Cardiac fibroblast (primary cell): Measurements from ENCODE around the gene DAPL1.

ENCODE experiments used
- DNase-seq, 2 donors: peaks; one replicate each; pipeline versions ENCODE4 v3.0.0 to v3.0.0-alpha.2; 2010; ENCODE audit warnings: low read depth in 2 of 2
- H3K4me3 ChIP-seq, 2 donors: replicated peaks in 1 of 2; 1 replicate in 1 of 2; 2 replicates in 1 of 2; pipeline ENCODE4 v1.5.1; 2011; ENCODE audit warnings: low read depth in 2 of 2, low read length in 2 of 2, mild to moderate bottlenecking in 2 of 2, moderate library complexity in 1 of 2
- CTCF ChIP-seq: IDR thresholded peaks from one replicate; pipeline ENCODE4 v1.5.1; 2011; ENCODE audit warnings: low read depth, mild to moderate bottlenecking, low read length, inconsistent platforms

DAPL1 gene

GRCh38 chr2:158753641-158754611, 41.2 kb upstream of the DAPL1 start:
- DNase-seq = peak; percentile 80 to 82
- TF ChIP-seq CTCF = peak; percentile 95
- peak overlapping the region; percentile 19 to 22 for H3K4me3 ChIP-seq

- no peak overlapping the region for H3K4me3 ChIP-seq
- peak; percentile 37 for TF ChIP-seq CTCF
- no peak for DNase-seq
Observed at GRCh38 chr2:158755310-158756087, 39.6 kb upstream of the DAPL1 start.

GRCh38 chr2:158756331-158756730, 38.8 kb upstream of the DAPL1 start:
- no peak for DNase-seq
- no peak for TF ChIP-seq CTCF

GRCh38 chr2:158756976-158757375, 38.1 kb upstream of the DAPL1 start:
- peak in 1 of 2 donors; percentile 62 for DNase-seq
- no peak overlapping the region for H3K4me3 ChIP-seq

More at GRCh38 chr2:158756331-158756730, 38.8 kb upstream of the DAPL1 start:
- no peak overlapping the region for H3K4me3 ChIP-seq

GRCh38 chr2:158760887-158761286, 34.2 kb upstream of the DAPL1 start:
- TF ChIP-seq CTCF = no peak
- no peak overlapping the region for H3K4me3 ChIP-seq
- DNase-seq = no peak

More at GRCh38 chr2:158756976-158757375, 38.1 kb upstream of the DAPL1 start:
- no peak for TF ChIP-seq CTCF

- H3K4me3 ChIP-seq = no peak overlapping the region
- TF ChIP-seq CTCF = no peak
- DNase-seq = peak in 1 of 2 donors; percentile 45
Observed at GRCh38 chr2:158761621-158762020, 33.5 kb upstream of the DAPL1 start.
